ENCODE measurements around the gene HEATR5A.
"Not testable (repeated sequence)": the region's sequence is repeated elsewhere in the genome, so short reads cannot be mapped to it uniquely, and the experiment has no call there.

Gene HEATR5A

DNA sequence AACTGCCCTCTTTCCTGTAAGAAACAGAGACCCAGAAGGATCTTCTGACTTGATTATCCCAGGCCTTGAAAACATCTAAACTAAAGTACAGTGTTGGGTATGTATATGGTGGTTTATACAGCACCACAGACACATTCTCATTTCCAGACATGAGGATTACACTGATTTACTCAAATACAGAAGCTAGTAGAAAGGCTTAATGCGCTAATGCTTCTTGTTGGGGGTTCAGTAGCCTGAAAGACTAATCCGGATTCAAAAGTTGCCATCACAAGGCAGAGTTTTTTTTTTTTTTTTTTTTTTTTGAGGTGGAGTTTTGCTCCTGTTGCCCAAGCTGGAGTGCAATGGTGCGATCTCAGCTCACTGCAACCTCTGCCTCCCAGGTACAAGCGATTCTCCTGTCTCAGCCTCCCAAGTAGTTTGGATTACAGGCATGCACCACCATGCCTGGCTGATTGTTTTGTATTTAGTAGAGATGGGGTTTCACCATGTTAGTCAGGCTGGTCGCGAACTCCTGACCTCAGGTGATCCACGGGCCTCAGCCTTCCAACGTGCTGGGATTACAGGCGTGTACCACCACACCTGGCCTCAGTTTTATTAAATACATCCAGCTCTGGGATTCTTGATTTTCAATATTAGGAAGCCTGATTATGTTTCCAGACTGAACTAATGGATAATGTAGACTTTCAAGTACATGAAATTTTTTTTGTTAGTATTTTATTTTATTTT is 166.4 kb downstream of the HEATR5A start:
- DNase-seq, result no peak

DNA sequence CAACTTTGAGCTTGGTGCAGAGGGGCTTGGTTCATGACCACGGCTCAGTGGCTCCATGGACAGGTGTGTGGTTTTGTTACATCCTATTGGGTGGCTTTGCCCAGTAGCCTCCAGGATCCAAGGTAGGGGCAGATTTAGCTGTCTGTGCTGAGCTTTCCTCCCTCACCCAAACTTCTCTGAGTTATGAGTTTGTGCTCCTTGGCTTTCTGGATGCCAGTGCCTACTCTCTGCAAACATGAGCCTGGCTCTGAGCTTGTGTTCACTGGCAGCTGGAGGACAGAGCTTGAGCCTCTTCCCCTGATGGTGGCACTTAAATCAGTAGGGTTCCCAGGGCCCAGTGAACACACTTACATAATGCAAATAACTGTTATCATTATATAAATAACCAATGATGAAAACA is 167.5 kb downstream of the HEATR5A start:
- DNase-seq, result no peak

DNA sequence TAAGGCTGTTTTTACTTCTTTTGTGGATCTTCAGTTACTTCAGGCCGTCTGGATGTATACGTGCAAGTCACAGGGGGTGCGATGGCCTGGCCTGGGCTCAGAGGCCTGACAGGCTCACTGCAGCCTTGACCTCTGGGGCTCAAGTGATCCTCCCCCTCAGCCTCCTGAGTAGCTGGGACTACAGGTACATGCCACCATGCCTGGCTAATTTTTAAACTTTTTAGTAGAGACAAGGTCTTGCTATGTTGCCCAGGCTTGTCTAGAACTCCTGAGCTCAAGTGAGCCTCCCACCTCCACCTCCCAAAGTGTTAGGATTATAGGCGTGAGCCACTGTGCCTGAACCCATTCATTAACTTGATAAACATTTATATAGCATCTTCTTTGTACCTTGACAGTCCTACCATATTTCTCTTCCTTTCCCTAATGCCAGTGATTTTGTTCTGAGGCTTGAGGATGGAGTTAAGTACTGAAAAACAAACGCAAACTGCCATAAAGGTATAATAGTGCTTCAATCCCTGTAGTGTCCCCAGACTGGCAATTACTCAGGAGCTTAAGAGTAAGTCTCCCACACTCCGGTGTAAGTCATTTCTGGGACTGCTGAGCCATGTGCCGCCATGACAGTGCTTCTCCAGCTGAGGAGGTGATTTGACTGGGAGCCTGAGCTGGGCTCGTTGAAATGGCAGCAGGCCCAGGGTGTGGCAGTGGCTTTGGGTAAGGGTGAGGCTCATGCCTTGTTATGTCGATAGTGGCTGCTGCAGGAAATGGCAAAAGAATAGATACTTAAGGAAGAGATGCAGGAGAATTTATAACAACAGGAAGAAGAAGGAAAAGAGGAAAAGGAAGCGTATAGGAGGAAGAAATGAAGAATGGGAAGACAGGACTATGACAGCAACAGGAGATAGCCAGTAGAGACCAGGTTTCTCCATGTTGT is 169.1 kb downstream of the HEATR5A start:
- no peak for DNase-seq

DNA sequence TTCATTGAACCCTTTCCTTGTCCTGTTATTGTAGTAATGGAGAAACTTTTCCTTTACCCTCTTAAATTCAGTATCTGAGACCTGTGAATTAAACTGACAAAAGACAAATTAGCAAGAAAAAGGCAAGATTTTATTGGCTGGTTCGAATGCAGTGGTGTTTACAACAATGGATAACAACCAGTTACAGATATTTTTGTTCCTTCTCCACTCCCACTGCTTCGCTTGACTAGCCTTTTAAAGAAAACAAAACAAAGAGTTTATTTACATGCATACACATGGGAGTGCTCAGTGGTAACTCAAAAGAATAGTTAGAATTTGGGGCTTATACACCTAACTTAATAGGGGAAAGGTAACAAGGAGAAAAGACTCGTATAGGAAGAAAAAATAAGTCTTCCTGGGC is 175.7 kb downstream of the HEATR5A start:
- DNase-seq, result no peak

DNA sequence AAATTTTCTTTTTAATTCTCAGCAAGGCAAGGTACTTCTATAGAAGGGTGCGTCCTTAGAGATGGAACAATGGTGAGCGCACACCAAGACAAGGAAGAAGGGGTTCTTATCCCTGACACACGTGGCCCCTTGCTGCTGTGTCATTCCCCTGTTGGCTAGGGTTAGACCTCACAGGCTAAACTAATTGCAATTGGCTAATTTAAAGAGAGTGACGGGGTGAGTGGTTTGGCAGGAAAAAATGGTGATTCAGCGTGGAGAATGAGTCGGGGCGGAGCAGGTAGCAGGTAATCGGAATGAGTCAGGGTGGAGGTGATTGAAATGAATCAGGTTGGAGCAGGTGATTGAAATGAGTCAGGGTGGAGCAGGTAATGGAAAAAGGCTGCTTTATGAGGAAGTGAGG is 176.5 kb downstream of the HEATR5A start:
- DNase-seq, result no peak

DNA sequence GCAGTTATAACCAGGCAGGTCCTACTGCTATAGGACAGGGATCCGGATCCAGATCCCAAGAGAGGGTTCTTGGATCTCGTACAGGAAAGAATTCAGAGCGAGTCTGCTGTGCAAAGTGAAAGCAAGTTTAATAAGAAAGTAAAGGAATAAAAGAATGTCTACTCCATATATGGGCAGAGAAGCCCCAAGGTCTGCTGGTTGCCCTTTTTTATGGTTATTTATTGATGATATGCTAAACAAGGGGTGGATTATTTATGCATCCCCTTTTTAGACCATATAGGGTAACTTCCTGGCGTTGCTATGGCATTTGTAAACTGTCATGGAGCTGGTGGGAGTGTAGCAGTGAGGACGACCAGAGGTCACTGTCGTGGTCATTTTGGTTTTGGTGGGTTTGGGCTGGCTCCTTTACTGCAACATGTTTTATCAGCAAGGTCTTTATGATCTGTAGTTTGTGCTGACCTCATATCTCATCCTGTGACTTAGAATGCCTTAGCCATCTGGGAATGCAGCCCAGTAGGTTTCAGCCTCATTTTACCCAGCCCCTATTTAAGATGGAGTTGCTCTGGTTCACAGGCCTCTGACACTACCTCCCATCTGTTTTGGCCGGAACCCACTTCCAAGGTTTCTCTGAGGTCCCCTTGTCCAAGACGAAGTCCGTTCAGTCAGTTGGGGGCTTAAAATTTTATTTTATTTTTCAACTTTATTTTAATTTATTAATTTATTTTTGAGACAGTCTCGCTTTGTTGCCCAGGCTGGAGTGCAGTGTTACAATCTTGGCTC is 178.0 kb downstream of the HEATR5A start:
- not testable (repeated sequence) for DNase-seq

All from NCI-H2107 (cell line).